ENCODE results near the gene ARFIP2. TPM values are rescaled to one million over a fixed set of nuclear protein-coding genes. Genes with fewer than 3 reads are reported as not detected.

The ARFIP2 gene
- total RNA-seq, 1 experiment from 2014 or later = 55.1 TPM

DNA sequence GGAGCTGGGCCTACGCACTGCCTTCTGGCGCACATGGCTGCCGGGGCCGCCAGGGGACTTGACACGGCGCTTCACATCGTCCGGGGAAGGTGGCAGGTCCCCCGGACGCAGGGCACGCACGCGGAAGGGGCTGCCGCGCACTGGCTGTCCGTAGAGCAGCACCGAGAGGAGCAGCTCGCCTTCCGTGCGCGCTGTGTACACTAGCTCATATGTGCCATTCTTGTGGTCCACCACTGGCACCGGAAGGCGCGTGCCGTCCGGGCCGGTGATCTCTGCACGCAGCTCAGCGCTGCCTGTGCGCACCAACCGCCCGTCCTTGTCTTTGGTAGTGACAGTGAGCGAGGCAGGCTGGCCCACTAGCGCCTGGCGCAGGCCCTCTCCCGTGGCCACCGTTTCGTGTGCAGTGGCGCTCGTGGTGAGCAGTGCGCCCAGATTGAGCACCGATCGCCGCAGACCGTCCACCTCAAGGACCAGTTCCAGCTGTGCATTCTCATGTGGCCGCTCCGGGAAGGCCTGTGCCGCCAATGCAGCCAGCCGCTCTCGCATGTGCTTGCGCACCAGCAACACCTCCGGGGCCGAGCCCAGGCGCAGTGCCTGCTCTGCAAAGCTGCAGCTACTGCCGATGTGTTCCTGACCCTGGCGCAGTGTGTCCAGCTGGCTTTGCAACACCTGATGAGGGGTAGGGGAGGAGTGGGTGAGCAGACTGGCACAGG is 24.6 kb downstream of the ARFIP2 start:
- H3K4ac ChIP-seq (ENCODE audit: low read depth, low read length) = no peak overlapping the region
- H4K91ac ChIP-seq (ENCODE audit: insufficient read length, low read depth, low read length) = no peak overlapping the region
- Mint-ChIP-seq H3K9me3 (no peaks in the 10 kb centered on the region), H3K4me3 (no peak overlapping the region), H3K27ac (no peak overlapping the region), H3K4me1 (no peaks in the 10 kb centered on the region), H3K27me3 (ENCODE audit: low read depth) (no peaks in the 10 kb centered on the region), H3K36me3 (ENCODE audit: insufficient read depth in 1 of 3, low read depth in 3 of 3) (peaks cover 0 to 21% (median 6%) of the 10 kb centered on the region in 3 experiments; a peak in 3 of 7 replicates)
- H3K4me2 ChIP-seq (ENCODE audit: insufficient read depth, insufficient read length, low read length) = no peak overlapping the region
- H2AK5ac ChIP-seq (ENCODE audit: insufficient read length, low read length) = no peak overlapping the region
- H4K8ac ChIP-seq (replicated peaks; ENCODE audit: insufficient read length, low read depth, low read length) = no peak overlapping the region
- H3K27ac ChIP-seq (ENCODE audit: insufficient read length, low read depth, low read length) = no peak overlapping the region
- no peaks in the 10 kb centered on the region for H4K20me1 ChIP-seq (ENCODE audit: control insufficient read depth, insufficient read depth, insufficient read length)
- no peak overlapping the region for H2BK120ac ChIP-seq (ENCODE audit: low read depth, low read length, poor library complexity, severe bottlenecking)
- H2BK5ac ChIP-seq (ENCODE audit: insufficient read length, low read length) = no peak overlapping the region
- H3K27me3 ChIP-seq (ENCODE audit: insufficient read depth, low read length) = no peaks in the 10 kb centered on the region
- H3K79me2 ChIP-seq (ENCODE audit: insufficient read depth, low read length) = no peaks in the 10 kb centered on the region
- no peak overlapping the region for H3K9ac ChIP-seq (ENCODE audit: extremely low read depth, insufficient read length, low read length)
- no peak overlapping the region for H2BK12ac ChIP-seq (ENCODE audit: insufficient read length, low read depth, low read length)
- TF ChIP-seq, protein P1, sequence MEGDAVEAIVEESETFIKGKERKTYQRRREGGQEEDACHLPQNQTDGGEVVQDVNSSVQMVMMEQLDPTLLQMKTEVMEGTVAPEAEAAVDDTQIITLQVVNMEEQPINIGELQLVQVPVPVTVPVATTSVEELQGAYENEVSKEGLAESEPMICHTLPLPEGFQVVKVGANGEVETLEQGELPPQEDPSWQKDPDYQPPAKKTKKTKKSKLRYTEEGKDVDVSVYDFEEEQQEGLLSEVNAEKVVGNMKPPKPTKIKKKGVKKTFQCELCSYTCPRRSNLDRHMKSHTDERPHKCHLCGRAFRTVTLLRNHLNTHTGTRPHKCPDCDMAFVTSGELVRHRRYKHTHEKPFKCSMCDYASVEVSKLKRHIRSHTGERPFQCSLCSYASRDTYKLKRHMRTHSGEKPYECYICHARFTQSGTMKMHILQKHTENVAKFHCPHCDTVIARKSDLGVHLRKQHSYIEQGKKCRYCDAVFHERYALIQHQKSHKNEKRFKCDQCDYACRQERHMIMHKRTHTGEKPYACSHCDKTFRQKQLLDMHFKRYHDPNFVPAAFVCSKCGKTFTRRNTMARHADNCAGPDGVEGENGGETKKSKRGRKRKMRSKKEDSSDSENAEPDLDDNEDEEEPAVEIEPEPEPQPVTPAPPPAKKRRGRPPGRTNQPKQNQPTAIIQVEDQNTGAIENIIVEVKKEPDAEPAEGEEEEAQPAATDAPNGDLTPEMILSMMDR (conservative IDR thresholded peaks at IDR 0.05) = no peak
- WGBS (ENCODE audit: extremely low coverage, insufficient read length, low lambda C conversion rate) = no CpG with 5 or more reads among the region's 56 CpGs
- no peak overlapping the region for H3K18ac ChIP-seq (ENCODE audit: insufficient read length, low read depth, low read length)
- H3K9me3 ChIP-seq (ENCODE audit: control insufficient read depth, low read depth, low read length) = no peaks in the 10 kb centered on the region
- no peak overlapping the region for H2BK20ac ChIP-seq (ENCODE audit: low read depth, low read length, poor library complexity, severe bottlenecking)
- H2BK15ac ChIP-seq (ENCODE audit: low read depth, low read length) = no peak overlapping the region
- no peak overlapping the region for H3T11ph ChIP-seq (ENCODE audit: low read length)
- DNase-seq = no peak
- no peak overlapping the region for H2AFZ ChIP-seq (ENCODE audit: low read length)
- no peak overlapping the region for H3K14ac ChIP-seq (ENCODE audit: insufficient read depth, low read length)
- H3K79me1 ChIP-seq (ENCODE audit: insufficient read depth, low read depth, low read length, poor library complexity, severe bottlenecking) = no peaks in the 10 kb centered on the region
- H3K23me2 ChIP-seq (ENCODE audit: insufficient read length, low read depth, low read length, poor library complexity, severe bottlenecking) = no peaks in the 10 kb centered on the region
- H3K4me1 ChIP-seq (ENCODE audit: insufficient read depth, low read length) = no peaks in the 10 kb centered on the region
- H4K5ac ChIP-seq (ENCODE audit: insufficient read length, low read depth, low read length) = no peak overlapping the region
- no peak overlapping the region for H3K23ac ChIP-seq (ENCODE audit: insufficient read length, low read depth, low read length)
- no peak overlapping the region for H3K56ac ChIP-seq (ENCODE audit: insufficient read length, low read depth, low read length)

Measured in H9 (cell line).